ENCODE results near the gene IFNB1. TPM values are rescaled to one million over a fixed set of nuclear protein-coding genes. Genes with fewer than 3 reads are reported as not detected.

Gene IFNB1
- total RNA-seq, 1 experiment from 2014 or later, result not detected

DNA sequence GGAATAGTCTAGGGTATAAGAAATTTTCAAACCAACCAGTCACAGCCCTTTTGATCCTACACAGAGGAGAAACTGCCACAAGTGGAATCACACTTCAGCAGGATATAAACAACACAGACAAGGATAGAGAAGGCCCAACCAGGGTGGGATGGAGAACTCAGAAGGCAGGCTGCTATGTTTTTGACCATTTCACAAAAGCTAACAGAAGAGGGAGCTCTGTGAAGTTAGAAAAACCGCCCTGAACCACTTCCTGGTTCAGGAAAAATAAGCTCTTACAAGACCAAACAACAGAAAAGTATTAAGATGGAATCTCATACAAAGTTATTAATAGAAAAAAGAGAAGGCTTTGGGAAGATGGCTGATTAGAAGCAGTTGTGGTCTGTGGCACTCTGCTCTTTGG lies 960 bp upstream of the IFNB1 start:
- Histone ChIP-seq H3K4me2 (ENCODE audit: low read length) (no peak overlapping the region), H2AFZ (ENCODE audit: low read depth, low read length, poor library complexity, severe bottlenecking) (peak overlapping the region; percentile 89), H3K4me1 (ENCODE audit: control insufficient read depth in 1 of 2, insufficient read depth in 2 of 2, low read length in 2 of 2) (no peaks in the 10 kb centered on the region; a peak in 1 of 4 replicates), H3K9me2 (ENCODE audit: insufficient read depth) (no peaks in the 10 kb centered on the region), H3K4me3 (replicated peaks in 1 of 2; ENCODE audit: low read depth in 1 of 2, low read length in 2 of 2) (no peak overlapping the region), H3K36me3 (ENCODE audit: control insufficient read depth in 1 of 2, insufficient read depth in 2 of 2, low read length in 2 of 2) (no peaks in the 10 kb centered on the region), H3K27ac (ENCODE audit: low read depth, low read length) (no peak overlapping the region), H3K9ac (ENCODE audit: low read length) (no peak overlapping the region), H3K79me2 (ENCODE audit: insufficient read depth, low read length) (no peaks in the 10 kb centered on the region), H4K20me1 (ENCODE audit: insufficient read depth) (no peaks in the 10 kb centered on the region), H3K9me3 (ENCODE audit: control insufficient read depth in 1 of 2, insufficient read depth in 1 of 2, low read depth in 1 of 2, low read length in 2 of 2) (no peaks in the 10 kb centered on the region), H3K27me3 (ENCODE audit: insufficient read depth, low read length) (no peaks in the 10 kb centered on the region)
- ATAC-seq (peak; percentile 82), DNase-seq (ENCODE audit: low read depth, low spot score) (no peak)
- CTCF ChIA-PET, result interaction anchor here (0.6 to 2.3 kb wide), 6 partner anchors 9 to 116 kb away, joined by 3 to 11 read pairs (median 4); no protein-coding TSS in a partner anchor
- POLR2A ChIA-PET, result interaction anchor here (1.2 kb wide), 1 partner anchor 10 kb away, joined by 4 read pairs; no protein-coding TSS in a partner anchor
- intact Hi-C loops (cut with micrococcal nuclease), result no loop called here
- TF ChIP-seq EZH2 (IDR thresholded peaks at IDR 0.05), result no peak
- peak; percentile 30 for TF ChIP-seq RAD21 (IDR thresholded peaks at IDR 0.05; ENCODE audit: low read depth)
- TF ChIP-seq CEBPB (IDR thresholded peaks at IDR 0.05; ENCODE audit: low read depth), result no peak
- 0 out of 2 replicates have a peak, but pooled peaks have one; percentile 13 for TF ChIP-seq CBX3 (IDR thresholded peaks at IDR 0.05; ENCODE audit: low read depth)
- TF ChIP-seq JUND (IDR thresholded peaks at IDR 0.05), result no peak
- TF ChIP-seq ELF1 (IDR thresholded peaks at IDR 0.05; ENCODE audit: borderline replicate concordance, low read depth), result peak; percentile 57
- TF ChIP-seq ZNF274 (IDR thresholded peaks at IDR 0.05; ENCODE audit: low read depth, low read length), result no peak
- no peak for TF ChIP-seq POLR2A (IDR thresholded peaks at IDR 0.05; ENCODE audit: borderline replicate concordance, extremely low read depth, insufficient read depth, insufficient read length)
- peak; percentile 9 to 37 (median 30); a peak in 2 of 6 replicates for TF ChIP-seq CTCF (IDR thresholded peaks at IDR 0.05 in 2 of 3, conservative IDR thresholded peaks at IDR 0.05 in 1 of 3; ENCODE audit: borderline replicate concordance in 1 of 3, insufficient read depth in 1 of 3, low read depth in 2 of 3, low read length in 2 of 3)
- no peak for TF ChIP-seq POLR2AphosphoS5 (IDR thresholded peaks at IDR 0.05; ENCODE audit: low read depth, low read length)
- TF ChIP-seq, protein P1, sequence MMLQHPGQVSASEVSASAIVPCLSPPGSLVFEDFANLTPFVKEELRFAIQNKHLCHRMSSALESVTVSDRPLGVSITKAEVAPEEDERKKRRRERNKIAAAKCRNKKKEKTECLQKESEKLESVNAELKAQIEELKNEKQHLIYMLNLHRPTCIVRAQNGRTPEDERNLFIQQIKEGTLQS (IDR thresholded peaks at IDR 0.05), result no peak
- TF ChIP-seq ZFX (IDR thresholded peaks at IDR 0.05), result no peak
- no peak for TF ChIP-seq FOSL1 (IDR thresholded peaks at IDR 0.05; ENCODE audit: low read depth)
- no peak for TF ChIP-seq EZH2phosphoT487 (IDR thresholded peaks at IDR 0.05; ENCODE audit: borderline replicate concordance)
- BruUV-seq (replicated peaks), result no TSS peak
- RAD21 ChIA-PET (ENCODE audit: low non-redundant PET in 1 of 2, low total read pairs in 2 of 2, uncharacterized antibody in 2 of 2, unreplicated experiment in 2 of 2), result interaction anchor here in 1 of 2 experiments (1.0 kb wide), 1 partner anchor 32 kb away, joined by 3 read pairs; no protein-coding TSS in a partner anchor
